ENCODE data around the gene RNF182. TPM values are rescaled to one million over a fixed set of nuclear protein-coding genes. Genes with fewer than 3 reads are reported as not detected.

RNF182 gene
- total RNA-seq, 1 donor from 2014 or later = 6.1 TPM

GRCh38 chr6:13990796-13991195, 66.0 kb downstream of the RNF182 start:
- Histone ChIP-seq H3K4me3 (no peak overlapping the region), H3K27me3 (no peaks in the 10 kb centered on the region), H3K4me1 (no peaks in the 10 kb centered on the region), H3K27ac (no peak overlapping the region), H3K9me3 (no peaks in the 10 kb centered on the region), H3K36me3 (no peaks in the 10 kb centered on the region)
- no peak for TF ChIP-seq CTCF (IDR thresholded peaks at IDR 0.05)
- intact Hi-C loops (cut with DNase I) = no loop called here
- ATAC-seq = no peak
- DNase-seq = no peak

GRCh38 chr6:13991393-13991792, 66.6 kb downstream of the RNF182 start:
- intact Hi-C loops (cut with DNase I) = no loop called here
- H3K4me1 ChIP-seq = no peaks in the 10 kb centered on the region

GRCh38 chr6:13992417-13993055, 67.8 kb downstream of the RNF182 start:
- Histone ChIP-seq H3K36me3 (no peaks in the 10 kb centered on the region), H3K27me3 (no peaks in the 10 kb centered on the region), H3K27ac (no peak overlapping the region), H3K4me1 (no peaks in the 10 kb centered on the region), H3K9me3 (no peaks in the 10 kb centered on the region), H3K4me3 (no peak overlapping the region)
- intact Hi-C loops (cut with DNase I) = no loop called here
- ATAC-seq = no peak
- no peak for TF ChIP-seq CTCF (IDR thresholded peaks at IDR 0.05)
- no peak for DNase-seq

More at GRCh38 chr6:13991393-13991792, 66.6 kb downstream of the RNF182 start:
- no peak for DNase-seq
- Histone ChIP-seq H3K36me3 (no peaks in the 10 kb centered on the region), H3K4me3 (no peak overlapping the region), H3K27ac (no peak overlapping the region), H3K27me3 (no peaks in the 10 kb centered on the region), H3K9me3 (no peaks in the 10 kb centered on the region)
- TF ChIP-seq CTCF (IDR thresholded peaks at IDR 0.05) = no peak
- ATAC-seq = no peak

GRCh38 chr6:13993416-13993815, 68.7 kb downstream of the RNF182 start:
- intact Hi-C loops (cut with DNase I) = no loop called here
- ATAC-seq (no peak), DNase-seq (no peak)
- H3K27ac ChIP-seq = no peak overlapping the region
- H3K36me3 ChIP-seq = no peaks in the 10 kb centered on the region
- no peaks in the 10 kb centered on the region for H3K27me3 ChIP-seq
- no peak for TF ChIP-seq CTCF (IDR thresholded peaks at IDR 0.05)
- no peaks in the 10 kb centered on the region for H3K9me3 ChIP-seq
- no peak overlapping the region for H3K4me3 ChIP-seq
- no peaks in the 10 kb centered on the region for H3K4me1 ChIP-seq

GRCh38 chr6:13998356-13998755, 73.6 kb downstream of the RNF182 start:
- no peak for DNase-seq
- Histone ChIP-seq H3K4me1 (no peaks in the 10 kb centered on the region), H3K27me3 (no peaks in the 10 kb centered on the region), H3K9me3 (no peaks in the 10 kb centered on the region), H3K4me3 (no peak overlapping the region), H3K36me3 (no peaks in the 10 kb centered on the region), H3K27ac (no peak overlapping the region)
- ATAC-seq = no peak
- intact Hi-C loops (cut with DNase I) = no loop called here
- no peak for TF ChIP-seq CTCF (IDR thresholded peaks at IDR 0.05)

GRCh38 chr6:14000901-14001300, 76.1 kb downstream of the RNF182 start:
- TF ChIP-seq CTCF (IDR thresholded peaks at IDR 0.05) = no peak
- no peaks in the 10 kb centered on the region for H3K4me1 ChIP-seq
- intact Hi-C loops (cut with DNase I) = no loop called here
- H3K9me3 ChIP-seq = no peaks in the 10 kb centered on the region
- DNase-seq (no peak), ATAC-seq (no peak)
- H3K27ac ChIP-seq = no peak overlapping the region
- H3K27me3 ChIP-seq = no peaks in the 10 kb centered on the region
- no peaks in the 10 kb centered on the region for H3K36me3 ChIP-seq
- no peak overlapping the region for H3K4me3 ChIP-seq
